GM12878 (cell line): ENCODE results near the gene CCND2.

Experiments
- BHLHE40 ChIP-seq, 2 experiments: fragments of 450-650 bp in 1 of 2; IDR thresholded peaks; 2 replicates each; pipeline ENCODE4 v1.6.1; 2011 to 2017; ENCODE audit warnings: low read depth in 2 of 2, borderline replicate concordance in 1 of 2, improper control_type of control experiment in 1 of 2, low read length in 1 of 2, mild to moderate bottlenecking in 1 of 2
- CREB1 ChIP-seq: IDR thresholded peaks from 2 replicates; pipeline ENCODE4 v1.6.1; 2012; ENCODE audit warnings: low read depth, mild to moderate bottlenecking, inconsistent platforms
- FOXK2 ChIP-seq: fragments of 450-650 bp; IDR thresholded peaks from 2 replicates; pipeline ENCODE4 v1.6.1; 2017; ENCODE audit warnings: mild to moderate bottlenecking, moderate library complexity
- NKRF ChIP-seq: fragments of 450-650 bp; conservative IDR thresholded peaks from 2 replicates; pipeline ENCODE4 v1.6.1; 2017; ENCODE audit warnings: mild to moderate bottlenecking, moderate library complexity
- POLR2A ChIP-seq: IDR thresholded peaks from 2 replicates; pipeline ENCODE4 v1.6.1; 2011; ENCODE audit warnings: low read depth, mild to moderate bottlenecking, low read length
- RELA ChIP-seq: fragments of 450-650 bp; IDR thresholded peaks from 2 replicates; pipeline ENCODE4 v1.8.0; 2014; ENCODE audit warnings: borderline replicate concordance; ENCODE audit not compliant: partially characterized antibody
- TF ChIP-seq, protein P1 (sequence below), 3 experiments: IDR thresholded peaks in 2 of 3; conservative IDR thresholded peaks in 1 of 3; 2 replicates each; pipeline ENCODE4 v1.5.1; 2011; ENCODE audit warnings: low read depth in 3 of 3, low read length in 3 of 3, mild to moderate bottlenecking in 3 of 3, control low read depth in 2 of 3, moderate library complexity in 2 of 3, inconsistent platforms in 1 of 3, mixed read lengths in 1 of 3; ENCODE audit not compliant: control insufficient read depth in 2 of 3, insufficient read depth in 1 of 3; ENCODE audit errors: extremely low read depth in 1 of 3
- TF ChIP-seq, protein P2 (sequence below): IDR thresholded peaks from 2 replicates; pipeline ENCODE4 v1.6.1; 2012; ENCODE audit warnings: mild to moderate bottlenecking, low read depth, low read length
- TF ChIP-seq, protein P3 (sequence below): IDR thresholded peaks from 2 replicates; pipeline ENCODE4 v1.6.1; 2012; ENCODE audit warnings: low read depth, low read length, improper control_type of control experiment

DNA sequence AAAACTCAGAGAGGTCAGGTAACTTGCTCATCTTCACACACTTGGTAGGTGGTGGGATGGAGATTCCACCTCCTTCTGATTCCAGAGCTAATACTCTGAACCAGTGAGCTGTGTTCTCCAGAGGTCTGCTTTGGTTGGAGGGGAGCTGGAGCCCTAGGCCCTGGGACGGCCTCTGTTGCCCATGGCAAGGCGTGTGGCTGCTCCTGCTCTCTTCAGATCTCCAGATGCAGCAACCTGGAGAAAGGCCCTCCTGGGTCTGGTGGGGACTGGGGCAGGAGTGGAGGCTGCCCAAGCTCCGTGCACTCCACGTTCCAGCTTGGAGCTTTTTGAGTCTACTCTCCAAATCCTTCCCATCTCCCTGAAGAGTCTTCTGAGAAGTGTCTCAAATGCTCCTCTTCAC, 10.7 kb downstream of the CCND2 start:
- TF ChIP-seq POLR2A = no peak
- no peak for TF ChIP-seq NKRF
- TF ChIP-seq, protein P1, sequence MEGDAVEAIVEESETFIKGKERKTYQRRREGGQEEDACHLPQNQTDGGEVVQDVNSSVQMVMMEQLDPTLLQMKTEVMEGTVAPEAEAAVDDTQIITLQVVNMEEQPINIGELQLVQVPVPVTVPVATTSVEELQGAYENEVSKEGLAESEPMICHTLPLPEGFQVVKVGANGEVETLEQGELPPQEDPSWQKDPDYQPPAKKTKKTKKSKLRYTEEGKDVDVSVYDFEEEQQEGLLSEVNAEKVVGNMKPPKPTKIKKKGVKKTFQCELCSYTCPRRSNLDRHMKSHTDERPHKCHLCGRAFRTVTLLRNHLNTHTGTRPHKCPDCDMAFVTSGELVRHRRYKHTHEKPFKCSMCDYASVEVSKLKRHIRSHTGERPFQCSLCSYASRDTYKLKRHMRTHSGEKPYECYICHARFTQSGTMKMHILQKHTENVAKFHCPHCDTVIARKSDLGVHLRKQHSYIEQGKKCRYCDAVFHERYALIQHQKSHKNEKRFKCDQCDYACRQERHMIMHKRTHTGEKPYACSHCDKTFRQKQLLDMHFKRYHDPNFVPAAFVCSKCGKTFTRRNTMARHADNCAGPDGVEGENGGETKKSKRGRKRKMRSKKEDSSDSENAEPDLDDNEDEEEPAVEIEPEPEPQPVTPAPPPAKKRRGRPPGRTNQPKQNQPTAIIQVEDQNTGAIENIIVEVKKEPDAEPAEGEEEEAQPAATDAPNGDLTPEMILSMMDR (IDR thresholded peaks at IDR 0.05 in 2 of 3, conservative IDR thresholded peaks at IDR 0.05 in 1 of 3; ENCODE audit: control insufficient read depth in 2 of 3, extremely low read depth in 1 of 3, insufficient read depth in 1 of 3, low read depth in 3 of 3, low read length in 3 of 3) = no peak
- TF ChIP-seq RELA = no peak
- TF ChIP-seq, protein P2, sequence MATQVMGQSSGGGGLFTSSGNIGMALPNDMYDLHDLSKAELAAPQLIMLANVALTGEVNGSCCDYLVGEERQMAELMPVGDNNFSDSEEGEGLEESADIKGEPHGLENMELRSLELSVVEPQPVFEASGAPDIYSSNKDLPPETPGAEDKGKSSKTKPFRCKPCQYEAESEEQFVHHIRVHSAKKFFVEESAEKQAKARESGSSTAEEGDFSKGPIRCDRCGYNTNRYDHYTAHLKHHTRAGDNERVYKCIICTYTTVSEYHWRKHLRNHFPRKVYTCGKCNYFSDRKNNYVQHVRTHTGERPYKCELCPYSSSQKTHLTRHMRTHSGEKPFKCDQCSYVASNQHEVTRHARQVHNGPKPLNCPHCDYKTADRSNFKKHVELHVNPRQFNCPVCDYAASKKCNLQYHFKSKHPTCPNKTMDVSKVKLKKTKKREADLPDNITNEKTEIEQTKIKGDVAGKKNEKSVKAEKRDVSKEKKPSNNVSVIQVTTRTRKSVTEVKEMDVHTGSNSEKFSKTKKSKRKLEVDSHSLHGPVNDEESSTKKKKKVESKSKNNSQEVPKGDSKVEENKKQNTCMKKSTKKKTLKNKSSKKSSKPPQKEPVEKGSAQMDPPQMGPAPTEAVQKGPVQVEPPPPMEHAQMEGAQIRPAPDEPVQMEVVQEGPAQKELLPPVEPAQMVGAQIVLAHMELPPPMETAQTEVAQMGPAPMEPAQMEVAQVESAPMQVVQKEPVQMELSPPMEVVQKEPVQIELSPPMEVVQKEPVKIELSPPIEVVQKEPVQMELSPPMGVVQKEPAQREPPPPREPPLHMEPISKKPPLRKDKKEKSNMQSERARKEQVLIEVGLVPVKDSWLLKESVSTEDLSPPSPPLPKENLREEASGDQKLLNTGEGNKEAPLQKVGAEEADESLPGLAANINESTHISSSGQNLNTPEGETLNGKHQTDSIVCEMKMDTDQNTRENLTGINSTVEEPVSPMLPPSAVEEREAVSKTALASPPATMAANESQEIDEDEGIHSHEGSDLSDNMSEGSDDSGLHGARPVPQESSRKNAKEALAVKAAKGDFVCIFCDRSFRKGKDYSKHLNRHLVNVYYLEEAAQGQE = no peak
- no peak for TF ChIP-seq FOXK2
- TF ChIP-seq CREB1 = no peak
- TF ChIP-seq, protein P3, sequence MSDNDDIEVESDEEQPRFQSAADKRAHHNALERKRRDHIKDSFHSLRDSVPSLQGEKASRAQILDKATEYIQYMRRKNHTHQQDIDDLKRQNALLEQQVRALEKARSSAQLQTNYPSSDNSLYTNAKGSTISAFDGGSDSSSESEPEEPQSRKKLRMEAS = no peak
- no peak for TF ChIP-seq BHLHE40 (IDR thresholded peaks at IDR 0.05; ENCODE audit: borderline replicate concordance in 1 of 2, low read depth in 2 of 2, low read length in 1 of 2)
